Retinal pigment epithelial cell (primary cell): ENCODE measurements around the gene CNKSR3.
"Not testable (repeated sequence)": the region's sequence is repeated elsewhere in the genome, so short reads cannot be mapped to it uniquely, and the experiment has no call there.

ENCODE experiments used
- DNase-seq: peaks from one replicate; pipeline ENCODE4 v3.0.0-alpha.2; 2010; ENCODE audit warnings: low read depth
- H3K4me3 ChIP-seq: 2 replicates; pipeline ENCODE4 v1.5.1; 2011; ENCODE audit warnings: mild to moderate bottlenecking, low read length, control low read depth, moderate library complexity
- TF ChIP-seq, protein P1 (sequence below): conservative IDR thresholded peaks from 2 replicates; pipeline ENCODE4 v1.5.1; 2011; ENCODE audit warnings: low read depth, low read length, control low read depth, inconsistent platforms

Gene CNKSR3

DNA sequence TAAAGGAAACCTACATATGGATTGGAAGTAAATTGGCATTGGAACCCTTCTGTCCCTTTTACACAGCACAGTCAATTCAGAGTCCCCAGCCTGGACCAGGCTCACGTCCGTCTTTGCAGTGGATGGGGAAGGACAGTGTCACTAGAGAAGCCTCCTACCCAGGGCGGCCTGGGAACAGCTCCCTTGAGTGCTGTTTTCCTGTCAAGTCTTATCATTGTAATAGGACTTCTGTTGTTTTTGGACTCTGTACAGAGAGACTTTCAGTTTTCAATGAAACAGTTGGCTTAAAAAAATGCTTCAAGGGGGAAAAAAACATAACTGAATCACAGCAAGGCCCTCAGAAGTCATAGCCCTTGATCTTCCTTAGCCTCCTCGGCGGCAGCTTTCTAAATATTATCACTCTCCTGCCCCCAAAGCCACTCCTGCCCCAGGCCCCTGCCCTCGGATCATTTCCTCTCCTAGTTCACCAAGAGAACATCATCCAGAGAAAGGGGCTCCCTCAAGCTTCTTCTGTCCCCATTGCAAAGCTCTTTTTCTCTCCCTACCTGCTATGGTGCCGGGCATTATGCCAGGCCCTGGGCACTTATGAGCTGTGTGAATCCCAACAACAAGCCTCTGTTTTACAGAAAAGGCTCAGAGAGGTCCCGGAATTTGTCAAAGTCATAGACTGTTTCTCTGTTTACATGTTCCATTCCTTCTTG lies 37.8 kb upstream of the CNKSR3 start:
- TF ChIP-seq, protein P1, sequence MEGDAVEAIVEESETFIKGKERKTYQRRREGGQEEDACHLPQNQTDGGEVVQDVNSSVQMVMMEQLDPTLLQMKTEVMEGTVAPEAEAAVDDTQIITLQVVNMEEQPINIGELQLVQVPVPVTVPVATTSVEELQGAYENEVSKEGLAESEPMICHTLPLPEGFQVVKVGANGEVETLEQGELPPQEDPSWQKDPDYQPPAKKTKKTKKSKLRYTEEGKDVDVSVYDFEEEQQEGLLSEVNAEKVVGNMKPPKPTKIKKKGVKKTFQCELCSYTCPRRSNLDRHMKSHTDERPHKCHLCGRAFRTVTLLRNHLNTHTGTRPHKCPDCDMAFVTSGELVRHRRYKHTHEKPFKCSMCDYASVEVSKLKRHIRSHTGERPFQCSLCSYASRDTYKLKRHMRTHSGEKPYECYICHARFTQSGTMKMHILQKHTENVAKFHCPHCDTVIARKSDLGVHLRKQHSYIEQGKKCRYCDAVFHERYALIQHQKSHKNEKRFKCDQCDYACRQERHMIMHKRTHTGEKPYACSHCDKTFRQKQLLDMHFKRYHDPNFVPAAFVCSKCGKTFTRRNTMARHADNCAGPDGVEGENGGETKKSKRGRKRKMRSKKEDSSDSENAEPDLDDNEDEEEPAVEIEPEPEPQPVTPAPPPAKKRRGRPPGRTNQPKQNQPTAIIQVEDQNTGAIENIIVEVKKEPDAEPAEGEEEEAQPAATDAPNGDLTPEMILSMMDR = no peak
- H3K4me3 ChIP-seq = no peak overlapping the region
- DNase-seq = no peak

DNA sequence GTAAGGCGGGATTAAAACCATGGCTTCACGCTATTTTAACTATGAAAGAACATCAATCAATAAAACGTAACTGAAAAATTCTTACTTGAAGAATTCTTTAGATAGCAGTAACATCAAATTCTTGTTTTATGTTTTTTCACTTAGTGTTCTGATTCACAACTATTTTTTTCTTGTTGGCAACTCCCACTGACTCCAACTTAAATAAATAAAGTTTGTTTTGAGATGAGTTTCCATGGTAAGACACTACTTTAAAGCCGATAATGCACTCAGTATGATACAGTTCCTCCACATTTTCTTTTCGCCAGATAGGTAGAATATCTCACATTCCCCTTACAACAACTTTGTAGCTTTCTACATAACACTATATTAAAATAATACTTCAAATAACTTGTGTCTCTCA lies 33.1 kb upstream of the CNKSR3 start:
- no peak overlapping the region for H3K4me3 ChIP-seq
- no peak for DNase-seq
- TF ChIP-seq, protein P1 = no peak

DNA sequence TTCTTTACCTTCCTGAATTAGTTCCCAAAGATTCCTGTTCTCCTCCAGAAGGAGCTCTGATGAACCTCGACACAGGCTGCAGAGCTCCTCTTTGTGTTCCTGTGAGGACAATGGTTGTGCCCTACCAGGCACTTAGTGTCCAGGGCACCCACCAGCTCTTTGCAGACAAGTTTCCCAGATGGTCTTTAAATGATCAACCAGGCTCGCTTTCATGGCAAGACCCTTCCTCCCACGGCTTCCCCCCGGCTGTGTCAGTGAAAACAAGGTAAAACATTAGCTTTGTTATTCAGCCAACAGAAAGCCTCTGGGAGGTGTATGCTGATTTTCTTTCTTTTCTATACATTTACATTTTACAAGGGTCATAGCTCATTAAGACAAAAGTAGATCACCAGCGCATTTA lies 32.3 kb upstream of the CNKSR3 start:
- TF ChIP-seq, protein P1 = no peak
- H3K4me3 ChIP-seq = no peak overlapping the region
- DNase-seq = no peak

DNA sequence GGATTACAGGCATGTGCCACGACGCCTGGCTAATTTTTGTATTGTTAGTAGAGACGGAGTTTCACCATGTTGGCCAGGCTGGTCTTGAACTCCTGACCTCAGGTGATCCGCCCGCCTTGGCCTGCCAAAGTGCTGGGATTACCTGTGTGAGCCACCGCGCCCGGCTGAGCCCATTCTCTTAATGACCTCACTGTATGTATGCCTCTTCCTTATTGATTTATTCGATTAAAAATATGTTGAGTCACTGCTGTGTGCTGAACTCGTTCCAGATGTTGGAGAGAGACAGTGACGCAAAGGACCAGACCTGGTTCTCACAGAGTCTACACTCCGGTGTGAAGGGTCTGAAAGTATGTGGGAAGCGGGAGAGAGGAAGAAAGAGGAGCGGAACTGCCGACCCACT lies 31.4 kb upstream of the CNKSR3 start:
- DNase-seq, H3K4me3 ChIP-seq: not testable (repeated sequence)

DNA sequence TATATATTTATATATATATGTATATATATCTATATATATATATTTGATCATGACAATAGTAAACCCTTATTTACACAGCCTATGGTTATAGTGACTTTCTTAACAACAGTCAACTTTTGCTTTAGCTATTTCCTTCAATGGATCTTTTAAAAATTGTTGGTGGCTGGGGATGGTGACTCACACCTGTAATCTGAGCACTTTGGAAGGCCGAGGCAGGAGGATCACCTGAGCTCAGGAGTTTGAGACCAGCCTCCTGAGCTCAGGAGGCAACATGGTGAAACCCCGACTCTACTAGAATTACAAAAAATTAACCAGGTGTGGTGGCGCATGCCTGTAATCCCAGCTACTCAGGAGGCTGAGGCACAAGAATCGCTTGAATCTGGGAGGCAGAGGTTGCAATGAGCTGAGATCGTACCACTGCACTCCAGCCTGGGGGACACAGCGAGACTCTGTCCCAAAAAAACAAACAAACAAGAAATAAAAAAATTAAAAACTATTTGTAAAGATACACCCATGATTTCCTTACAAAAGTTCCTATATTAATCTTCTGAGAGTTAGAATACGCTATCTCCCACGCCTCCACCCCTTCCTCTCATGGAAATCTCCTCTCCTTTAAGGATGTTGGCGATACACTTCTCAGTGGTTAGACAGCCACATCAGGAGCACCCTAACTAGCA lies 29.2 kb upstream of the CNKSR3 start:
- TF ChIP-seq, protein P1 = no peak
- DNase-seq = no peak
- no peak overlapping the region for H3K4me3 ChIP-seq

DNA sequence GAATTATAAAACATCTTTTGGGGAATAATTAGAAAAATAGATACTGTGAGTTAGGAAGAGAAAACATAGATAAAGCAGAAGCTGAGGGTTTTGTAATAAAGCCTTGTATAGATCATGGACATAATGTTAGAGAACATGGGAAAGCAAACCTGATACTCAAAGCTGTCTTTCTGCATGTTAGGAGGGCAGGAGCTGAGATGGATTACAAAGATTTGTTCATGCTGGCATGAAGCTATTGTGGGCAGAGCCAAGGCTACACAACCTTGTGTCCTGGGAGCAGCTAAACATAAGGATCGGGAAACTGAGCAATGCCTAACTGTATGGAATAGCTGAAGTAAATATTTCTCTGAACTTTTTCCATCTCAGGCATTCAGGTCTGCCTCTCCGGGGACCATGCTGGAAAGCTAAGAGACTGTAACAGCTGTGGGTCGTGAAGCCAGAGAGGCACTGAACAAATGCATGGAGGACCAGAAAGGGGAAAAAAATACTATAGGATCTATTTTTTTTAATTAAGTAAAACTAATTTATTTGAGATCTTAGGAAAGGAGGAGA lies 28.2 kb upstream of the CNKSR3 start:
- no peak overlapping the region for H3K4me3 ChIP-seq
- TF ChIP-seq, protein P1 = no peak
- no peak for DNase-seq

DNA sequence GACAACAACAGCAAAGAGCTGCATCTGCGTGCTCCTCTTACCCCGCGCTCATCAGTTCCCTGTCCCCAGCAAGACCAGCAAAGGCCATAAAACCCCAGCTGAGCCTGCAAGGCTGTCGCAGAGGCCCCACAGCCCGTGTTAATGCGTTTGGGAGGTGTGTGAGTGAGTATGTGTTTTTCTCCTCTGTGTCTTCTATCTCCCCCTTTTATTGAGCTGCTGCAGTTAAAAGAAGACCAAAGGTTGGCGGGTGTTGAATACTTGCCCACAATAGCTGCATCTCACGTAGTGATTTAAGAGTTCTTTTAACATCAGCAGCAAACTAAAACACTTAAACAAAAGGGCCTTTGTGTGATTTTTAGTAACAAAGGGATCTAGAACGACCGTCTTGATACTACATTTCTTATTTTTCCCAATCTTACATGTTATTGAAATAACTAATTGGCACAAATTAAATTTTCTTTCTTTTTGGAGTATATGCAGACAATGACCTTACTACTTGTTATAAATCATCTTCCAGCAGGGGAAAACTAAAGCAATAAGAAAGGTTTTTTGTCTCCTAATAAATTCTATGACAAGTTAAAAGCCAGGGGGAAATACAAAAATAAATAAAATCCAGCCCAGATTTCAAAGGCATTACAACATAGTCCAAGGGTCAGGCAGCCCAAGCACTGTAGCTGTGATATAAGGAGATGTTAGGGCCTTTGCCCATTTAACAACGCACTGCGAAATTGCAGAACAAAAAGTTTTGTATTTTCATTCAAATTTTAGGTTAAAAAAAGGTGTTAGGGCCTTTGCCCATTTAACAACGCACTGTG lies 27.2 kb upstream of the CNKSR3 start:
- TF ChIP-seq, protein P1 = no peak
- H3K4me3 ChIP-seq = no peak overlapping the region
- no peak for DNase-seq
